Right hindlimb (tissue), 1 donor: Measurements from ENCODE around the gene ZBTB7C.

Source experiments
- DNase-seq: peaks from one replicate; pipeline ENCODE4 v3.0.0-alpha.2; 2018

Gene ZBTB7C

DNA sequence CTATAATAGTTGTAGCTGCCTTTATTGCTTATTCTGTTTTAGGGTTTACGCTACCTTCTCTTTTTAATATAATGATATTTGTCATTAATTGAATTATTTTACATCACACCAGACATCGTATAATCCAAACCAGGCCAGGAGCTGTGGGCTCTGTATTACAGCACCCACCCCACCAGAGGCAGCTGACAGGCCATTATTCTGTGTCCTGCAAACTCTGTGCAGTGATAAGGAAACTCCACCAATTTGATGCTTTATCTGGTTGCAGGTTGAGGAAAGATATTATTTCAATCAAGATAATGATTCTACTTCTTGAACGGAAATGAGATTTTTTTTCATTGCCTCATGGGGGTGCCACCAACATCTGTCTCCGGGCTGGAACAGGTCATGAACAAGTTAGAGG is 227.3 kb downstream of the ZBTB7C start:
- no peak for DNase-seq

DNA sequence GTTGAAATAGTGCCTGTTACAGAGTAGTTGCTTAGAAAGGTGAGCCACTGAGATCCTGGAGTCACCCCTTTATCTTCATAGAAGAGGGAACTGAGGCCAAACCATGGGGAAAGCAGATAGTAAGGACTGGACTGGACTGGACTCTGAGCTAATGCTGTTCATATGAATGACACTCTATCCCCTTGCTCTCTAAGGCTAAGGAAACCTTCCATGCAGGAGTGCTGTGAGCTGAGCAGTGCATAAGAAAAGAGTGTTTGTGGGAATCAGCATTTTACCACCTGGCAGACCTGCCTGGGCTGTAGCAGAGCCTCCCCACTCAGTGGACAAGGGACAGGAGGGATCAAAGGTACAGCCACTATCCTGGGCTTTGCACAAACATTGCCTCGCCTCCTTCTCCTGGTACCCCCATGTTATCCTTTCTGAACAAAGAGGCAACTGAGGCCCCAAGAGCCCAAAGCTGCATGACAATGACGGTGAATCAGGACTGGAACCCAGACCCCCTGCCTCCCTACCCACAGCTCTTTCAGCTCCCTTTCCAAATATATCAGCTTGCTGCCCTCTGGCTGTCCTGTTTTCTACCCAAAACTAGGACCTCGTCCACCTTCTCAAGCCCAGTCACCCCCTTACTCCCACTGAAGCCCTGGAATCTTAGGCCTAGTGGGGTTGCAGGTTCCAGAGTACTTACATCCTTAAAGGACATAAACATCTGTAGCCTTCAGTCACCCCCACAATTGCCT is 227.9 kb downstream of the ZBTB7C start:
- DNase-seq = no peak

DNA sequence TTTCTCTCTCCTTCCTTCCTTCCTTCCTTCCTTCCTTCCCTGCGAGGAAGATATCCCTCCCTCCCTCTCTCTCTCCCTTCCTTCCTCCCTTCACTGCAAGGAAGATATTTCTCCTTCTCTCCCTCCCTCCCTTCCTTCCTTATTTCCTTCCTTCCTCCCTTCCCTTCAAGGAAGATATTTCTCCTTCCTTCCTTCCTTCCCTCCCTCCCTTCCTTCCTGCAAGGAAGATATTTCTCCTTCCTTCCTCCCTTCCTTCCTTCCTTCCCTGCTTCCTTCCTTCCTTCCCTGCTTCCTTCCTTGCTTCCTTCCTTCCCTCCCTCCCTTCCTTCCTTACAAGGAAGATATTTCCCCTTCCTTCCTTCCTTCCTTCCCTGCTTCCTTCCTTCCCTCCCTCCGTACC is 229.5 kb downstream of the ZBTB7C start:
- DNase-seq = no peak

DNA sequence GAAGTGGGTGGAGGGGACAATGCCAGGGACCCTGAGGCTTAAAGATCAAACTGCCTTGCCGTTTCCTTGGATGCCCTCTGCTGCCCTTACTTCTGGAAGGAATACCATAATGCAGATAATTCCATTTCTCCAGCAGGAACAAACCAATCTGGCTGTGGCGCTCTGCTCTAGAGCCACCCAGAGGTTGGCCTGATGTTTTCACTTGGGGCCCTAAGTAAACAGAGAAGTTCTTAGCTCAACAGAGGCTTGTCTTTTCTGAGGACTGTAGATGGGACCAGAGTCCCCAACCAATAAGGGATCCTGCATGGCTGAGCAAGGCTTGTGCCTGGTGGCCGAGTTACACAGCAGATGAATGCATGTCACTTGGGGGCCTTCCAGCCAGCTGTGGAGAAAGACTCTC is 230.2 kb downstream of the ZBTB7C start:
- peak; percentile 12 for DNase-seq

DNA sequence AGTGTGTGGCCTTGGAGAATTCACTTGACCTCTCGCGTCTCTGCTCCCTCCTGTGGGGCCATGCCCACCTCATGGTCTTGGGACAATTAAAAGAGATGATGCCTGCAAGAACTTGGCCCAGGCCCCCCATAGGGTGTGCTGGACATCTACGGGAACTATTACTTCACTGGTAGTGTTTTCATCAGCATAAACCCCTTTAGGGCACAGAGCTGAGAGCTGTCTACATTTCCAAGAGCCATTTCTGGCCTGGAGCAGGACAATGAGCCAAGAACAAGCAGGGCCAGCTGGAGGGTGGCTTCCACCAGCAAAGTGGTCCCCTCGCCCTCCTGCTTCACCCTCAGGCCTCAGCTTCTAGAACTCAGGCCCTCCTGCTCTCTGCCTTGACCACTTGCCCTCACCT is 232.3 kb downstream of the ZBTB7C start:
- no peak for DNase-seq

DNA sequence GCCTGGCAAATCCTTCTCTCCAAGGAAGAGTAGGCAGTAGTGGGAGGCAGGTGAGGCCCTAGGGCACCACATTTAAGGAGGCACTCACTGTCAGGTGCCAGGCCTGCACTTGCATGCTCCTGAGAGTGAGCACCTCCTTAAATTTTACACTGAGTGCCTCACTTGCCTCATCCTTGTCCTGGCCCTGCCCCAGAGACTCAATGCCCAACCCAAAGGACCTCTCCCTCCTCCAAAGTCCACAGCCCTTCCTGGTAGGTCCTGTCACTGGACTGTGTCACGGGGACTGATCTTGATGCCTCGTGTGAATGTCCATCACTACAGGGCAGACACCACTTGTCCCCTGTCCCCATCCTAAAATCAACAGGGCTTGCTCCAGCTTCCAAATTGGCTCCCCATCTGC is 235.6 kb downstream of the ZBTB7C start:
- DNase-seq = no peak

DNA sequence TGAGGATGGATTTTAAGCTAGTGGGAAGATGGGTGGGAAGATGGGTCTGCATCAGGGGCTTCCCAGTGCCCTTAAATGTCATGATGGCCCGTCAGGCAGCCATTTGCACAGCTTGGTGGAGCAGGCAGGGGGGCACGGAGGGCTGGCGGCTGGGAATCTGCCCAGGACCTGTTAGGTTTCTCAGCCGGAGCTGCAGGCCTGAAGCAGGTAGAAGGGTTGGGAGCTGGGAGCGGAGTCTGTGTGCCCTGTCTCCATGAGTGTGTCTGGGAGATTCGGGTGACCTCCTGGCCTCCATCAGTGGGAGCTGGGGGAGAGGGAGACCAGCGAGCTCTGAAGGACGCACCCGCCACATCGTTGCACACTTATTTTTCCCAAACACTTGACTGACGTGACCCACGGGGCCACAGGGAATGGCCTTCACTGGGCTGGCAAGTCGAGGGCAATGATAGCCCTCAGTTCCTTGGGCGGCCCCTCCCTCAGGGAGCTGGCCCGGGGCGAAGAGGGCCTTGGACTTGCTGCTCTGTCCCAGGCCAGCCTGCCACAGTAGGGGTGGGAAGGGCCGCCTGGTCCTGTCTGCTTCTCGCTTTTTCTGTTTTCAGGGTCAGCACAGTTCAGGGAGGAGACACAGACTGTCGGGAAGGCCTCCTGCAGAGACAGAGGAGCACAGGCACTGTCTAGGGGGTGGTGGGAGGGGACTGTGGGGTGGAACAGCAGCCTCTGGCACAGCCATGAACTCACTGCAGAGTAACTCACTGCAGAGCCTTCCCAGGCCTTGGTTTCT is 236.8 kb downstream of the ZBTB7C start:
- no peak for DNase-seq

DNA sequence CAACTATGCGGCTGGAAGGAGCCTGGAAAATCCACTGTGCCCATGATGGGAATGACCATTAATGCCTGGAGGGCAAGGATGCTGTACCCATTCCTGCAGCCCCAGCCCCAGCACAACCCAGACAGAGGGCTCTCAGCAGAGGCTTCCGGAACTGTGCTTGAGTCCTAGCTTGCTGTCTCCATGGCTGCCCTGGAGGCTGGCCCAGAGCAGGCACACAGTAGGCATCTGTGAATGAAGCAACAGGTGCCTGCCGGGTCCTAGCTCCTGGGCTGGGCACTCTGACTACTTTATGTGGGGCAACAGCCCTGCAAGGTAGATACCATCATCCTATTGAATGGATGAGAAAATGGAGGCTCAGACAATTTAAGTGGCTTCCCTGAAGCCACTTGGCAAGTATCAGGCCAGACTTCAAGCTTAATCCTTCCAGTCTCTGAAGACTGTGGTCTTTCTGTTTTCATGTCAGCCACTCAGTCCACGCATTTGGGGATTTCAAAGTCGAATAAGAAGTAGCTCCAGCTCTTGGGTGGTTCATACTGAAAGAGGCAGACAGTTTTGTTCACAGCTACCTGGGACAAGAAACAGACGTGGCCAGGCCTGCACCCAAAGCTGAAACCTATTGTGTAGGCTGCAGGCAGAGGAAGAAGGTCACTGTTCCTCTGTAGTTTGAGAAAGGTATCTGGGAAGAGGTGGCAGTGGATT is 237.5 kb downstream of the ZBTB7C start:
- DNase-seq = no peak

DNA sequence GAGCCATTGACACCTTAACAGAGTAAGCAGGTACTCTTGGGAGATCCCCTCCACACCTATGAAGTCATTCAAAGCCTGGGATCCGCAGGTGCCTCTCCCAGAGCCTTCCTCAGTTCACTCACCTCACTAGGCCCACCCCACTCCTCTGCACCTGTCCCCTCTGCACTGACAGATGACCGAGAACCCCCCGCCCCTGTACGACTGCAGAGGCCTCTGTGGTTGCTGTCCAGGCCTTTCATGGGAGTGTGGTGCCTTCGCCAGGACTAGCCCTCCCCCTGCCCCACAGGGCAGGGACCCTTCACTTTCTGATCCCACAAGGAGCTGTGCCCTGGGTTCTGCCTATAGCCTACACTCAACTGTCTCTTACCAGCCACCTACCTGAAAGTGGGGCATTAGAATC is 238.5 kb downstream of the ZBTB7C start:
- DNase-seq = no peak

DNA sequence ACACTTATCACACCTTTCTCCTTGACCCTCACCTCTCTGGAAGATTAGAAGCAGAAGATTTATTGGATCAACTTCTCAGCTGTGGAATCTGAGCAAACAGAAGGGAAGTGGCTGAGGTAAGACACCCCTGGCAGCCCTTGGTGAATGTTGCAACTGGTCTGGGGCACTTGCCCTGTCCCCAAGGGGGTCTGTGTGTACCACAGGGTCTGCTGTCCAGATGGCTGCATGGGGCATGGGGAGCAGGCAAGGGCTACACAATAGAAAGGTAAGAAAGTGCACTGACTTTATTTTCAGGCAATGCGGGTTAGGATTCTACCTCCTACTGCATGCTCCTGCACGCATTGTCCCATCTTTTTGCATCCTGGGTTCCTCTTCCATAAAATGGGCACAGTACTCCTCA is 240.3 kb downstream of the ZBTB7C start:
- no peak for DNase-seq

DNA sequence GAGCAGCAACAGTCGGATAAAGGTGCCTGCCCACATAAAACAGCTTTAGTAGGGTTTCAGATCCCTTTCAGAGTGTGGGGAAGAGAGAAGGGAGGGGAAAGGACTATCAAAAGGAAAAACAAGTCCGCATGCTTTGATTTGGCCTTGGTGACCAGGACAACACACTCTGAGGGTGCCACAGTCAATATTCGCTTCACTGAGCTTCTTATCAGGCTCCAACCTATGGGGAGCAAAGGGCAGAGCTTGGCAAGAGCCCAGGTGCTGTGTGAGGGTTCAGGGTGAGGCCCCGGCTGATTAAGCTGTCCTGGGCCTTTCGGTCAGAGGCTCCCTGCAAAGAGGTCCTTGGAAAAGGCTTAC is 241.3 kb downstream of the ZBTB7C start:
- DNase-seq = no peak

DNA sequence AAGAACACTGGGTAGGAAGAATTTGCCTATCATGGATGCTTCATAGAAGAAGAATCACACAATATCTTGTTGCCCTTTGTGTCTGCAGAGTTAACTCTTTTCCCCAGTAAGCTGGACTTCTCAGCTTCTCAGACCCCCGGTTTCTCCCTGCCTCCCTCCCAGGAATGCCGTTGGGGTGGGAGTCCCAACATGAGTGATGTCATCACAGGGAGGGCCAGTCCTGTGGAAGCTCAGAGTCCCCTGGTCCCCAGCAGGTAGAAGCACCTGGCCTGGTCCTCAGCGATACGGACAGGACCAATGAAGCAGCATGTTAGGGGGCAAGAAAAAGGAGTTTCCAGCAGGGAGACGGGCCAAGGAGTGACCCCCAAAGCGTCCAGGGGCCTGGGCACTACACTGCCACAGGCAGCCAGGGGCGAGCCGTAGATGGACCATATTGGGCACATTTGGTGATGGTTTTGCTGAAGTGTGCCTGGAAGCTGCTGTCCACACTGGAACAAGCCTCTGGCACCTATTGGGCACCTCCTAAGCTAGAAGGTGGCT is 242.8 kb downstream of the ZBTB7C start:
- DNase-seq = no peak

DNA sequence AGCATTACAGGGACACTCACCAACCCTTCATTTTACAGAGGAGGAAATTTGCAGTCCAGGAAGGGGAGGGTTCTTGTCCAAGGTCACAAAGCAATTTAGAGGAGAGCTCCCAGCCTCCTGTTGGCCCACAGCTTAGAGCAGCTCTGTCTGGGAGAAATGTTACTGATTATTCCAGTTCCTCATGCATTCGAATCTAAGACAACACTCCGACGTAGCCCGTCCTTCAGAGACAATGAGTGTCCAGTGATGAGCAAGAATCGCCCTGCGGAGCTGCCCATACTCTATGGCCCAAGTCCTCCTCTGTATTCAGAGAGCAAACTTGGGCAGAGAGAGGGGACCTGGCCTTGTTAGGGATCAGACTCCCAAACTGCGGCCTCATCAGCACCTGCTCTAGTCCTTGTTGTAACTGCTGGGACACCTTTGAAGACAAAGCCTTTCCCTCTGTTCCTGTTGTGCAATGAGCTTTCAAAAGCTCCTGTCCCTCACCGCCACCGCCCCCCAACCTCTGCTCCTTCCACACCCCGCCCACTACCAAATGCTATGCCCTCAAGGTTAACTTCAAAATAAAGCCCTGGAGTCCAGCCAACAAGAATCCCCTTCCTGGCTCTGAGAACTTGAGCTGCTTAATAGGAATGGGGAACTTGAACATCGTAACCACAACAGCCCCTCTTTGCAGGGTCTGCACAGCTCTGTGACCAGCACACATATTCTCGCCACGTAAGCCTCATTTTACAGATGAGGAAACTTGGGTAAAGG is 243.9 kb downstream of the ZBTB7C start:
- no peak for DNase-seq

DNA sequence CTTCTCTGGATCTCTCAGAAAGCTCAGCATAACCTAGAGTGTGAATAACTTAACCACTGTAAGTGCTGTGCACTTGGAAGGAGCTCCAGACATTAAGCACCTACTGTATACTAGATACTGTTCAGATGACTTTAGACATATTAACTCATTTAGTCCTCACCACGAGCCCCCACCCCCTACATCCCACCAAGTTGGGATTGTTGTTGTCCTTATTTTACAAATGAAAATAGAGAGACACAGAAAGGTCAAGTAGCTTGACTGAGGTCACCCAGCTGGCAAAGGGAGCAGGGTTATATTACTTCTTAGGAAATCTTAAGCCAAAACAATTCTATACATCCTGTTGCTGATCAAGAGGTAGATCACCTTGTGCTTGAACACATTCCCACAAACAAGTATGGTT is 244.5 kb downstream of the ZBTB7C start:
- no peak for DNase-seq

DNA sequence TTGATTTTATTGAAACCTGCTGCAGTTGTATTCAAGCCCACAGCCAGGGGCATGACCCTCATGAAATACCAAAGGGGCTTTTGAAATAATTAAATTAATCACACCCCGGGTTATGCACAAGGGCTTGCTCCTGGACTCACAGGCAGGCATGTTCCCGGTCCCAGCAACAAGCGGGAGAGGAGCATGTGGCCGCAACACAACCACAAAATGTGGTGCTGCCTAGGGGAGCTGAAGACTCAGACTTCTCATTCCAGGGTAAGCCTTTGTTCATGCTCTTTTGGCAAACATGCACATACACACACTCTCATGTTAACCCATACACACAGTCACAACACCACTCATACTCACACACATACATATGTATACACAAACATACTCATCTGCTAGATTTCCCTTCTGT is 245.1 kb downstream of the ZBTB7C start:
- no peak for DNase-seq

DNA sequence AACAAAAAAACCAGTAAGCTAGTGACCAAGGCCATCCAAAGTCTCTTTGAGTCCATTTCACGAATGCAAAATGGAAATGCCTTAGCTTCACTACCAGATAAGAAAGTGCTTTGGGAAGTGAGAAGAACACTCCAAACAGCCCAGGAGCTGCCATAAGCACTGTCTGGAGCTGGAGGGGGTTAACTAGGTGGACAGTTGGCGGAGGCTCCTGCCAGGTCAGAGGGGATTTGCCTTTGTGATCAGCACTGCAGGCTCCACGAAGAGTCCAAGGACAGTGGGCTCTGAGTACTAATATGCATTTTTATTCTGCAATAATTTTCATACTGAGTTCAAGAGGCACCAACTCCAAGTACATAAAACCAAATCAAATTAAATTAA is 245.5 kb downstream of the ZBTB7C start:
- no peak for DNase-seq

DNA sequence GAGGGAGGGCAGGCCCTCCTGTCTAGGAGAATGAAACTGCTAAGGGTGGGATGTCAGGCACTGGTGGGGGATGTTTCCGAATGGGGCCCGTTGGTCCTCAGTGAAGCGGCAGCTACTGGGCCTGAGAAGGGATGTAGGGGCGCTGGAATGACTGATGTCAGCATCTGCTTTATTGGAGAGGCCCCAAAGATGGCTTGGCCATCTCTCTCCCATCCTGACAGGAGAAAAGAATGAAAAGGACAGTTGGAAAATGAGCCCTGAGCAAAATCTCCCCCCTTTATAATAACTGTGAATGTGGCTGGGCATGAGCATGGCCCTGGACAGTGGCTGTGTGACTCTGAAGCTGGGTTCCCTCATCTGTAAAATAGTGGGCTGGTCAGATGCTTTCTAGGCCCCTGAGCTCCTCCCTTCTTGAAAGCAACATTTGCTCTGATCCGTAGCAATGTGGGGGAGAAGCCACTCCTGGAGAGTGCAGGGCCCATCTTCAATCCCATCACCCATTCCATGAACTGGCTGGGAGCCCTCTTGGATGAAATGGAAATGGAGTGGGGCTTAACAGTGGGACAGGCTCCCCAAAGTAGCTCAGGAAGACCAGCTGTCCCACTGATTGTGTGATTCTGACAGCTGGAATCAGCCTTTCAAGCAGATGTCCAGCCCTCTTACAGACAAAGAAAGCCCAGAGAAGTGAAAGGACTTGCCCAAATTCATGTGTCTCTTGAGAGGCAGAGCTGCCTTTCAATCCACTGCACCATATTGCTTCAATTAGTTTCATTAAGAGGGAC is 246.0 kb downstream of the ZBTB7C start:
- peak; percentile 60 for DNase-seq

DNA sequence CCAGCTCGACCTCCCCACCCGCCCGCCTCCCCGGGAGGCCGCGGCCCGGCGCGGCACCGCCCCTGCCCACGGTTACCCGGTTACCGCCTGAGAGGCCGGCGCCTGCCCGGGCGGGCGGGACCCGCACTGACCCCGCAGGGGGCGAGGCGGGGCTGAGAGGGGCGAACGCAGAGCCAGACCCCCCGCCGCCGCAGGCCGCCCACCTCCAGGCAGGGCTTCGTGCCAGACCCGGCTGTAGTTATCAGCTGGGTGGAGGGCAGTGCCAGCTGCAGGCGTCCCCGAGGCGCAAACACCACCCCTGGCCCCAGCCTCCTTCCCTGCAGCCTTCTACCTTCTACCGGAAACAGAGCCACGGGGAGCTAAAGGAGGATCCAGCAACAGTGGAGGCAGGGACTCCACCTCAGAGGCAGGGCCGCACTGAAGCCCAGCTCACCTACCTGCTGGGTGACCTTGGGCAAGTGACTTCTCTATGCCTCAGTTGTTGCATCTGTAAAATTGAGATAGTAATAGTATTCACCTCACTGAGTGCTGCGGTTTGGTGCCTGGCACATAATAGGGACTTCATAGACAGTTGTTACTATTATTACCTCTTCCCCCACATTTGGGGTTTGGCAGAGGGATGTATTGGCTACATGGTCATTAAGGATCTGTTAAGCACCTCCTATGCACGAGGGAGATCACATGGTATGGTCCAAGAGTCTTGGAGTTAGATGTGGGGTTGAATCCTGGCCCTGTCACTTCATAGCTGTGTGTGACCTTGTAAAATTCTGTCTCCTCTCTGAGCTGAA is 247.1 kb downstream of the ZBTB7C start:
- no peak for DNase-seq

DNA sequence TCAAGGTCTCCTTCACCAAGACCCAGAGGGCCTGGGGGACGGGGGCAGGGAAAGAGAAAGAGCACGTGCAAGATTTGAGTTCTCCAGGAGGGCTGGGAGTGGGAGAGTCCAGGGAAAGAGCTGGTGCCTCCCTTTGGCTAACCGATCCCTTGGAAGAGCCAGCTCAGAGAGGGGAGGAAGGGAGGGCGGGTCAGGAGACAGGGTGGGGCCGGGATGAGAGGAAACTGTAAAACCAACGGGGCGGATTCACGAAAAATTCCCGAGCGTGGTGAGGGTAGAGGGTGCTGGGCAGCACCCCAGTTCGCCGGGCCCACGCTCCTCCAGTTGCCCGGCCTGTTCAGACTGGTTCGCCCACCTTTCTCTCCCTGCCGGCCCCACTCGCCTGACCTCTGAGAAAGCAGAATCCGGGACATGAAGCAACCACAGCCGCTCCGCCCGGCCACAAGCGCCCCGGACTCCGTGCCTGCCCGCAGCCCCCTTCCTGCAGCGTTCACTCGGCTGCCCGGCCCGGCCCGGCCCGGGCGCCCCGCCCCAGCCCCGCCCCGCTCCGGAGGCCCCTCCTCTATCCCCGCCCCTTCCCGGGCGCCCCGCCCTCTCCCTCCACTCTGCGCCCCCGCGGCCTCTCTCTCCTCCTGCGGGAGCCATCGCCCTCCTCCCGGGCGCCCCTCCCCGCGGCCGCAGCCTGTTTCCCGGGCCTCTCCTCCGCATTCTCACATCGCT is 247.8 kb downstream of the ZBTB7C start:
- peak; percentile 91 for DNase-seq

DNA sequence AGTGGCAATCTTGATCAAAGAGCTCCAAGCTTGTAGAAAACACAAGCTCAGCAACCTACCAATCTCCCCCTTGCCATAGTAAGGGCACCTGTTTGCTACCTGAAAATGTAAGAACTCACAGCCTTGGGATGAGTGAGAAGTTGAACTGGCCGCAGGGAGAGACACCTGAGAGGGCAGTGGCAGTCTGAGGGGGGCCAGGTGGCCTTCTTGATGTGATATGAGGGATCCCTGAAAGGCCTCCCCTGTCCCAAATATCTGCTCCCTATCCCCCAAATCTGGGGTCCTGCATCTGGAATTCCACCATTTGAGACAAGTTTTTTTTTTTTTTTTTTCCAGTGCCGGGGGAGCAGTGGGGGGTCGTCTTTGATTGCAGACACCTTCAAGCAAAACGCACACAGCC is 248.6 kb downstream of the ZBTB7C start:
- no peak for DNase-seq

DNA sequence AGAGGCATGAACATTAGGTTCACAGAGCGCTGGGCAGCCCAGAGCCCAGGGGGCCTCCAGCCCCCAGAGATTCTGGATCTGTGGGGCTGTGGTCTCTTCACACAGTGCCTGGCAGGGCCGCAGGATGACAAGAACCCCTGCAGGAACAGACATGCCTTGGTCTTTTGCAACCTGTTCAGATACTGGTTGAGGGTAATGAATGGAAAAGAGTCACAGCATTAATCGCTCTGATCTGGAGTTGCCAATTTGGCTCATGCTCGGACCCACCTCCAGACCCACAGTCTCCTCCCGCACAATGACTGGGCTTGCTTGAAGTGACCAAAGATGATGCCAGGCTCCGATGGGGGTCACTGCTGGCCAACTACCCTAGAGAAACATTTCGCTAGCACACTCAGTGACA is 249.4 kb downstream of the ZBTB7C start:
- no peak for DNase-seq
